KMS-11 (cell line): ENCODE measurements around the gene ASB7.

Experiments
- H2AFZ ChIP-seq: fragments of 200-600 bp; sonication (generic); 2 replicates; pipeline ENCODE4 v1.6.1; 2016; ENCODE audit warnings: antibody characterized with exemption, mixed run types, low read depth
- H3K27ac ChIP-seq: fragments of 200-600 bp; sonication (generic); 2 replicates; pipeline ENCODE4 v1.6.1; 2016; ENCODE audit warnings: mild to moderate bottlenecking, mixed run types
- H3K27me3 ChIP-seq: fragments of 200-600 bp; sonication (generic); 2 replicates; pipeline ENCODE4 v1.6.1; 2017; ENCODE audit warnings: mild to moderate bottlenecking, low read depth, mixed run types, moderate library complexity; ENCODE audit not compliant: insufficient read depth
- H3K36me3 ChIP-seq: fragments of 200-600 bp; sonication (generic); 2 replicates; pipeline ENCODE4 v1.6.1; 2017; ENCODE audit warnings: mild to moderate bottlenecking, mixed run types; ENCODE audit not compliant: insufficient read depth
- H3K4me1 ChIP-seq: fragments of 200-600 bp; sonication (generic); 2 replicates; pipeline ENCODE4 v1.6.1; 2016; ENCODE audit warnings: mild to moderate bottlenecking, low read depth, mixed run types; ENCODE audit not compliant: poor library complexity, severe bottlenecking
- H3K4me2 ChIP-seq: fragments of 200-600 bp; sonication (generic); 2 replicates; pipeline ENCODE4 v1.7.0; 2016; ENCODE audit warnings: mild to moderate bottlenecking, mixed run types
- H3K4me3 ChIP-seq: fragments of 200-600 bp; sonication (generic); IDR thresholded peaks from 2 replicates; pipeline ENCODE4 v1.6.1; 2017; ENCODE audit warnings: low read depth, low read length, mixed read lengths; ENCODE audit not compliant: insufficient read depth
- H3K79me2 ChIP-seq: fragments of 200-600 bp; sonication (generic); 2 replicates; pipeline ENCODE4 v1.6.1; 2016; ENCODE audit warnings: low read depth, mixed run types; ENCODE audit not compliant: insufficient read depth
- H3K9ac ChIP-seq: fragments of 200-600 bp; sonication (generic); 2 replicates; pipeline ENCODE4 v1.6.1; 2016; ENCODE audit warnings: mild to moderate bottlenecking, mixed run types
- H4K20me1 ChIP-seq: fragments of 200-600 bp; sonication (generic); 2 replicates; pipeline ENCODE4 v1.6.1; 2016; ENCODE audit warnings: mild to moderate bottlenecking, mixed run types; ENCODE audit not compliant: insufficient read depth
- TF ChIP-seq, protein P1 (sequence below): fragments of 200-600 bp; sonication (generic); conservative IDR thresholded peaks from 2 replicates; pipeline ENCODE4 v1.6.1; 2017; ENCODE audit warnings: low read depth, mild to moderate bottlenecking, antibody characterized with exemption, low read length, moderate library complexity, mixed read lengths

ASB7 gene

DNA sequence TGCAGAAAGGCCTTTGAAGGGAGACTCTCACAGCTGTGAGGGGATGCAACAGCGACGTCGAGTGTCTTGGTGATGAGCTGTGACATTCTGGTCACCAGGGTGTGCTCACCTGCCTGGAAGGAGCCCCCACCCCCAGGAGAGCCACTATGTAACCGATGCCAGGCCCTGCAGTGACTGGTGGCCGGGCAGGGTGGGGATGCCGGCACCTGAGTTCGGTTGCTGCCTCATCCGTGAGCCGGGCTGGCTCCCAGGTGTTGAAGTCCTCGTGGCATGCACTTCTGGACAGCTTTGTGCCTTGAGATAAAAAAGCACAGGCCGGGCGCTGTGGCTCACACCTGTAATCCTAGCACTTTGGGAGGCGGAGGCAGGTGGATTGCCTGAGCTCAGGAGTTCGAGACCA, 56.5 kb downstream of the ASB7 start:
- Histone ChIP-seq H2AFZ (no peak overlapping the region), H3K27me3 (no peaks in the 10 kb centered on the region), H3K4me2 (no peak overlapping the region), H3K4me1 (no peaks in the 10 kb centered on the region), H3K9ac (no peak overlapping the region), H3K79me2 (no peaks in the 10 kb centered on the region), H3K4me3 (no peak overlapping the region), H4K20me1 (no peaks in the 10 kb centered on the region; the same call in 1 of the 2 replicates), H3K36me3 (no peaks in the 10 kb centered on the region), H3K27ac (no peak overlapping the region)
- TF ChIP-seq, protein P1, sequence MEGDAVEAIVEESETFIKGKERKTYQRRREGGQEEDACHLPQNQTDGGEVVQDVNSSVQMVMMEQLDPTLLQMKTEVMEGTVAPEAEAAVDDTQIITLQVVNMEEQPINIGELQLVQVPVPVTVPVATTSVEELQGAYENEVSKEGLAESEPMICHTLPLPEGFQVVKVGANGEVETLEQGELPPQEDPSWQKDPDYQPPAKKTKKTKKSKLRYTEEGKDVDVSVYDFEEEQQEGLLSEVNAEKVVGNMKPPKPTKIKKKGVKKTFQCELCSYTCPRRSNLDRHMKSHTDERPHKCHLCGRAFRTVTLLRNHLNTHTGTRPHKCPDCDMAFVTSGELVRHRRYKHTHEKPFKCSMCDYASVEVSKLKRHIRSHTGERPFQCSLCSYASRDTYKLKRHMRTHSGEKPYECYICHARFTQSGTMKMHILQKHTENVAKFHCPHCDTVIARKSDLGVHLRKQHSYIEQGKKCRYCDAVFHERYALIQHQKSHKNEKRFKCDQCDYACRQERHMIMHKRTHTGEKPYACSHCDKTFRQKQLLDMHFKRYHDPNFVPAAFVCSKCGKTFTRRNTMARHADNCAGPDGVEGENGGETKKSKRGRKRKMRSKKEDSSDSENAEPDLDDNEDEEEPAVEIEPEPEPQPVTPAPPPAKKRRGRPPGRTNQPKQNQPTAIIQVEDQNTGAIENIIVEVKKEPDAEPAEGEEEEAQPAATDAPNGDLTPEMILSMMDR: no peak

DNA sequence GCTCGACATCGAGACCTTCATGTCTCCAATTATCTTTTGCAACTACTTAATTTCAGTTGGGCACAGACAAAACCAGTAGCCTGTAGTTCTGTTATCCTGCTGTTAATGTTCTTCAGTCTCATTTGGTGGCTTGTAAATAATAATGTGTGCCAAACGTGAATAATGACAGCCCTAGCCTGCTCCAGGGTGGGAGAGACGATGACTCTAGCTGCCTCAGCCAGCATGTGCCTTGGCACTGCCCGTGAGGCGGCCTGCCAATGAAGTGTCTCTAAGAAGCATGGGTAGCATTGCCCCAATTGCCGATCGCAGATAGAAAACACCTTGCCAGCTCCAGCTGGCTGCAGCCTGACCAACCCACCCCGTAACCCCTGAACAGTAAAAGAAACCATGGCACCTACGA, 58.8 kb downstream of the ASB7 start:
- Histone ChIP-seq H3K9ac (no peak overlapping the region), H3K79me2 (no peaks in the 10 kb centered on the region), H3K36me3 (no peaks in the 10 kb centered on the region), H4K20me1 (no peaks in the 10 kb centered on the region; the same call in 1 of the 2 replicates), H3K4me2 (no peak overlapping the region), H2AFZ (no peak overlapping the region), H3K4me1 (no peaks in the 10 kb centered on the region), H3K4me3 (no peak overlapping the region), H3K27me3 (no peaks in the 10 kb centered on the region), H3K27ac (no peak overlapping the region)
- TF ChIP-seq, protein P1: no peak

DNA sequence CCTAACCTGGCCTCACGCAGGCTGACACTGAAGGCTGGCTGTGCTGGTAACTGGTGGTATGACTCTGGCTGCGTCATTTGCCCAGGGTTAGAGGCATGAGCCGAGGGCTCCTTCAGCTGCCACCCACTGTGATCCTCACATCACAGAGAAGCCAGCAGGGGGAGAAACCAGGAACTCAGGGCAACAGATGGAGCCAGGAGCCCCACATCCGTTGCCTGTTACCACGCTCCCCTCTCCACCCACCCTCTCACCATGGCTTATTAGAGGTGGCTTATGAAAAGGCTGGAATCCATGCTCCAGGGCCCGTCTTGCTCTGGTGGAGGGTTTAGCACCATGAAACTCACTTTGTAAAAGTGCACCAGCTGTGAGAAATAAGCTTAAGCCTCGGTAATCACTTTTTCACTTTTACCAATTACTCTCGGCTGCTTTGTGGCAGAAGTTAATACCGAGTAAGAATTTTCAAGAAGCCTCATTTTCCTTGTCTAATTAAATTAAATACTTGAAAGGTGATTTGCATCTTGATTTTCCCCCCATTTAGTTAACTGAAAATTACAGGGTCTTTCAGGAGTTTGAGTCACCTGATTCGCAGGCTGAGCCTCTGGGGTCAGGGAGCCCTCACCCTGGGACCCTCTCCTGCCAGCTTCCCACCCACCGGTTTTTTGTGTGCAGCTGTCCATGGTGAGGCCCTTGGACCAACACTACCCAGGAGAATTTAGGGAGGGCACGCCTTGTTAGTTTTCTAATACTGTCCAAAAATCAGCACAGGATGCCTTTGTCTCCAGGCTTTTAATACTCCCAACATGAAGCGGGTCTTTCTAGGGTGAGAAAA, 60.9 kb downstream of the ASB7 start:
- TF ChIP-seq, protein P1: no peak
- Histone ChIP-seq H3K9ac (no peak overlapping the region), H3K27me3 (no peaks in the 10 kb centered on the region), H3K4me1 (no peaks in the 10 kb centered on the region), H3K4me2 (no peak overlapping the region), H2AFZ (no peak overlapping the region), H3K36me3 (no peaks in the 10 kb centered on the region), H3K4me3 (no peak overlapping the region), H3K27ac (no peak overlapping the region), H3K79me2 (no peaks in the 10 kb centered on the region), H4K20me1 (no peaks in the 10 kb centered on the region; the same call in 1 of the 2 replicates)

DNA sequence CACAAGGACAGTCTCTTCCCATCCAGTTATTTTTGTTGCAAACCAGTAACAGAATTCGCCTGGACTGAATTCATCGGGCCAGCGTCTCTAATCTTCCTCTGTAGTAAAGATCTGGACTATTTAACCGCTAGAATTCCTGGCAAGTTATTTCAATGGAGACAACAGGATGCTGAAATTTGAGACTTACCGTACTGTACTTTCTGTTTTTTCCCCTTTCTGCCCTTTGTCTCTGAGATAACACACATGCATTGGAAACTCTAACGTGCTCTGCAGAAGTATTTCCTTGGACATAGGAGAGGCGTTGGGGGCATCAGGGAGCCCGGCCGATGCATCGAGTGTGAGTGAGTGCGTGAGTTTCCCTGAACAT, 61.5 kb downstream of the ASB7 start:
- TF ChIP-seq, protein P1: no peak
- Histone ChIP-seq H3K27ac (no peak overlapping the region), H3K36me3 (no peaks in the 10 kb centered on the region), H3K4me1 (no peaks in the 10 kb centered on the region), H3K4me3 (no peak overlapping the region), H2AFZ (no peak overlapping the region), H3K27me3 (no peaks in the 10 kb centered on the region), H3K4me2 (no peak overlapping the region), H3K9ac (no peak overlapping the region), H3K79me2 (no peaks in the 10 kb centered on the region), H4K20me1 (no peaks in the 10 kb centered on the region; the same call in 1 of the 2 replicates)
